ENCODE results near the gene TENM4. TPM values are rescaled to one million over a fixed set of nuclear protein-coding genes. Genes with fewer than 3 reads are reported as not detected.

The TENM4 gene
- total RNA-seq, 4 donors from 2014 or later, result 0.88 to 61.5 (median 4.0) TPM

- Histone ChIP-seq H3K27ac (no peak overlapping the region), H3K36me3 (no peaks in the 10 kb centered on the region), H3K4me1 (no peaks in the 10 kb centered on the region), H3K27me3 (no peaks in the 10 kb centered on the region), H3K9me3 (no peaks in the 10 kb centered on the region), H3K4me3 (no peak overlapping the region)
- no peak for DNase-seq
- TF ChIP-seq POLR2A (IDR thresholded peaks at IDR 0.05), result no peak
- no peak for TF ChIP-seq CTCF (IDR thresholded peaks at IDR 0.05)
- intact Hi-C loops (cut with DNase I; ENCODE audit: low total_unique reads), result no loop called here
These were observed 24.9 kb downstream of the TENM4 start for GRCh38 chr11:79415912-79416311.

GRCh38 chr11:79415411-79415810 is 25.4 kb downstream of the TENM4 start:
- H3K4me1 ChIP-seq, result no peaks in the 10 kb centered on the region
- intact Hi-C loops (cut with DNase I; ENCODE audit: low total_unique reads), result no loop called here
- H3K36me3 ChIP-seq, result no peaks in the 10 kb centered on the region
- H3K27me3 ChIP-seq, result no peaks in the 10 kb centered on the region
- TF ChIP-seq POLR2A (IDR thresholded peaks at IDR 0.05) (no peak), CTCF (IDR thresholded peaks at IDR 0.05) (no peak)
- H3K4me3 ChIP-seq, result no peak overlapping the region
- H3K27ac ChIP-seq, result no peak overlapping the region
- no peak for DNase-seq
- no peaks in the 10 kb centered on the region for H3K9me3 ChIP-seq

GRCh38 chr11:79414644-79415317 is 26.0 kb downstream of the TENM4 start:
- DNase-seq, result peak in 1 of 2 donors; percentile 40
- Histone ChIP-seq H3K4me1 (no peaks in the 10 kb centered on the region), H3K27ac (peak overlapping the region; percentile 2 to 34), H3K27me3 (no peaks in the 10 kb centered on the region), H3K9me3 (no peaks in the 10 kb centered on the region), H3K4me3 (no peak overlapping the region), H3K36me3 (no peaks in the 10 kb centered on the region)
- intact Hi-C loops (cut with DNase I; ENCODE audit: low total_unique reads), result no loop called here
- no peak for TF ChIP-seq CTCF (IDR thresholded peaks at IDR 0.05)
- no peak for TF ChIP-seq POLR2A (IDR thresholded peaks at IDR 0.05)

DNA sequence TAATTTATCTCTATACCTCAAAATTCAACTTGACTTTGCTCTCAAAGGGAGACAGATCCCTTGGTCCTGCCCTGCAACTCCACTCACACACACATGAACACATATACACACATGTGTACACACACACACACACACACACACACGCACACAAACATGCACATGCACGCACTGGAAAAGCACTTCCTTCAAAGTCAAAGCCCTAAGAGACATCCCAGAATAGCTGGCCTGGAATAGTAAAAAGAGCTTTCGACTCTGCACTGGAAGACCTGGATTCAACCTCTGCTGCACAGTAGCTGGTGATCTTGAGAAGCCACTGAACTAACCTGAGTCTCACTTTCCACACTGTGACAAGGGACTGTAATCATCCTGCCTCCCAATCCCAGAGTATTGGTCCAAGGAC is 26.8 kb downstream of the TENM4 start:
- intact Hi-C loops (cut with DNase I; ENCODE audit: low total_unique reads), result no loop called here
- Histone ChIP-seq H3K9me3 (no peaks in the 10 kb centered on the region), H3K36me3 (no peaks in the 10 kb centered on the region), H3K4me1 (no peaks in the 10 kb centered on the region), H3K4me3 (no peak overlapping the region), H3K27me3 (no peaks in the 10 kb centered on the region), H3K27ac (peak overlapping the region in 1 of 2 donors; percentile 2)
- DNase-seq, result no peak
- TF ChIP-seq CTCF (IDR thresholded peaks at IDR 0.05) (no peak), POLR2A (IDR thresholded peaks at IDR 0.05) (no peak)

GRCh38 chr11:79413268-79413667 is 27.6 kb downstream of the TENM4 start:
- H3K27me3 ChIP-seq, result no peaks in the 10 kb centered on the region
- DNase-seq, result peak; percentile 87 to 90
- H3K27ac ChIP-seq, result no peak overlapping the region
- H3K36me3 ChIP-seq, result no peaks in the 10 kb centered on the region
- H3K4me1 ChIP-seq, result no peaks in the 10 kb centered on the region
- no peaks in the 10 kb centered on the region for H3K9me3 ChIP-seq
- H3K4me3 ChIP-seq, result no peak overlapping the region
- intact Hi-C loops (cut with DNase I; ENCODE audit: low total_unique reads), result no loop called here
- TF ChIP-seq CTCF (IDR thresholded peaks at IDR 0.05) (no peak), POLR2A (IDR thresholded peaks at IDR 0.05) (no peak)

All from uterus (tissue), 4 donors.